M059J (cell line): Measurements from ENCODE around the gene LRRC41. TPM values are rescaled to one million over a fixed set of nuclear protein-coding genes. Genes with fewer than 3 reads are reported as not detected.
"Not testable (repeated sequence)": the region's sequence is repeated elsewhere in the genome, so short reads cannot be mapped to it uniquely, and the experiment has no call there.

Experiments used
- DNase-seq: peaks from one replicate; pipeline ENCODE4 v3.0.0-alpha.2; 2012; ENCODE audit warnings: low read depth
- total RNA-seq: library from RNA; depleted of rRNA; stranded (reverse); fragments of >200 nt; shearing (Covaris generic); gene quantifications from 2 replicates; pipeline ENCODE4 v1.2.3, GENCODE V29; 2014; rRNA removed

The LRRC41 gene
- total RNA-seq, 1 experiment from 2014 or later = 74.4 TPM

GRCh38 chr1:46244656-46245371, 58.6 kb downstream of the LRRC41 start:
- DNase-seq = peak; percentile 40

DNA sequence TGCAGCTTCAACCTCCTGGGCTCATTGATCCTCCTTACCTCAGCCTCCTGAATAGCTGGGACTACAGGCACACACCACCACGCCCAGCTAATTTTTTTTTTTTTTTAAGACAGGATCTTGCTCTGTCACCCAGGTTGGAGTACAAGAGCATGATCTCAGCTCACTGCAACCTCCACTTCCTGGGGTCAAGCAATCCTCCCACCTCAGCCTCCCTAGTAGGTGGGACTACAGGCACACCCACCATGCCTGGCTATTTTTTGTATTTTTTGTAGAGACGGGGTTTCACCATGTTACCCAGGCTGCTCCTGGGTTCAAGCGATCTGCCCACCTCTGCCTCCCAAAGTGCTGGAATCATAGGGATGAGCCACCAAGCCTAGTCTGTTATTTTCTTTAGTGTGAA, 59.6 kb downstream of the LRRC41 start:
- not testable (repeated sequence) for DNase-seq

- no peak for DNase-seq
Measured at GRCh38 chr1:46242918-46243317, 60.5 kb downstream of the LRRC41 start.

- DNase-seq = not testable (repeated sequence)
Measured at GRCh38 chr1:46241733-46242132, 61.7 kb downstream of the LRRC41 start.

DNA sequence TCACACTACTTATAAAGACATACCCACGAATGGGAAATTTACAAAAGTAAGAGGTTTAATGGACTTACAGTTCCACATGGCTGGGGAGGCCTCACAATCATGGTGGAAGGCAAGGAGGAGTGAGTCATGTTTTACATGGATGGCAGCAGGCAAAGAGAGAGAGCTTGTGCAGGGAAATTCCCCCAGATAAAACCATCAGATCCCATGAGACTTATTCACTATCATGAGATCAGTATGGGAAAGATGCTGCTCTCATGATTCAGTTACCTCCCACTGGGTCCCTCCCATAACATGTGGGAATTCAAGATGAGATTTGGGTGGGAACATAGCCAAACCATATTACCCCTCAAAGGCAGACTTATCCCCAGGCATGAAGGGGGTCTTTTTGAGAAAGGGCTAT, 64.6 kb downstream of the LRRC41 start:
- peak; percentile 44 for DNase-seq

- no peak for DNase-seq
Measured at GRCh38 chr1:46236882-46237281, 66.5 kb downstream of the LRRC41 start.

DNA sequence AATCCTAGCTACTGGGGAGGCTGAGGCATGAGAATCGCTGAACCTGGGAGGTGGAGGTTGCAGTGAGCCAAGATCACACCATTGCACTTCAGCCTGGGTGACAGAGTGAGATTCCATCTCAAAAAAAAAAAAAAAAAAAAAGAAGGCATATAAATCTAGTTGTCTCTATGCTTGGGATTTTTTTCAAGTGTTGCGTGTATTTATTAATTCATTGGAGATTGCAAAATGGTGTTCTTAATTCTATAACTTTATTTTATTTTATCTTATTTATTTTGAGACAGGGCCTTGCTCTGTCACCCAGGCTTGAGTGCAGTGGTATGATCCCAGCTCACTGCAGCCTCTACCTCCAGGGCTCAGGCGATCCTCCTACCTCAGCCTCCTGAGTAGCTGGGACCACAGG, 72.2 kb downstream of the LRRC41 start:
- DNase-seq = not testable (repeated sequence)

Other genes starting within 250 kb of the LRRC41 start
- 13.1 and 20.6 TPM in 2 replicates for gene PIK3R3, start 171.0 kb downstream of the LRRC41 start, total RNA-seq
- 0.47 and 1.7 TPM in 2 replicates for gene TSPAN1, start 128.5 kb downstream of the LRRC41 start, total RNA-seq
- not detected in 2 replicates for gene P3R3URF, start 127.1 kb downstream of the LRRC41 start, total RNA-seq
- 59.1 and 90.4 TPM in 2 replicates for gene POMGNT1, start 105.2 kb downstream of the LRRC41 start, total RNA-seq
- gene LURAP1, start 100.3 kb downstream of the LRRC41 start, total RNA-seq = 0.32 and 0.89 TPM in 2 replicates
- gene RAD54L, start 55.9 kb downstream of the LRRC41 start, total RNA-seq = 9.8 and 24.2 TPM in 2 replicates
- 459 and 652 TPM in 2 replicates for gene UQCRH, start 82 bp upstream of the LRRC41 start, total RNA-seq
- 12.2 and 15.8 TPM in 2 replicates for gene NSUN4, start 37.2 kb upstream of the LRRC41 start, total RNA-seq
- gene FAAH, start 90.7 kb upstream of the LRRC41 start, total RNA-seq = 0.05 and 0.69 TPM in 2 replicates
- not detected in 2 replicates for gene DMBX1, start 186.2 kb upstream of the LRRC41 start, total RNA-seq
- not detected in 2 replicates for gene KNCN, start 248.0 kb upstream of the LRRC41 start, total RNA-seq